ENCODE measurements around the gene RPL10.
A peak's percentile ranks its signal among the peaks of the same experiment; 100 is the strongest.

RPL10 gene

GRCh38 chrX:154401045-154401799 is 3.0 kb downstream of the RPL10 start:
- no peak for DNase-seq (ENCODE audit: low spot score)

DNA sequence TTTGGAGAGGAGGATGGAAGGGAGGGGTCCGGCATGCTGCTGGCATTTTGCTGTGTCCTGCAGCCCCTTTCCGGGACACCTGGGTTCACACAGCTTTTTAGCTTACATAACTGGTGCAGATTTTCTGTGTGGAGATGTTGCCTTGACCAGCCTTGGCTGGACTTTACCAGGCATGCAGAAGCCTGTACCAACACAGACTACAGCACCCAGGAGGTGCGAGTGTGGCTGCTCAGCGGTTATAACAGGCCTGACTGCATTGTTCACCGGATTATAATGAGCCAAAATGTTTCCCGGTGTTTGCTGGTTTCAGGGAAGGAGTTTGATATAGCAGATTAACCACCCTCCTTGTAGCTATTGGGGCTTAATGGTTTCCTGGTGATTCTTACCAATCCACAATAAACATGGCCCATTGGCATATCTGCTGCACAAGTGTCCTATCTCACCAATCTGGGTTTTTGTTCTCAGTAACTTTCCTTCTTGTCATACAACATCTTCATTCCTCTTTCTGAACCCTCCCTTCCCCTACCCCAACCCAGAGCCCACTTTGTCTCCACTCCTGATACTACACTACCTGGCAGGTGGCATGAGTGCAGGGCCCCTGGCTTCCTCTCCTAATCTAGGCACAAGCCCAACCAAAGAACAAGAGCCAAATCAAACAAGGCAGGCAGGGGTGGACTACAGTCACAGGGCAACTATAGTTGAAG is 3.9 kb downstream of the RPL10 start:
- no peak for DNase-seq (ENCODE audit: low spot score)

DNA sequence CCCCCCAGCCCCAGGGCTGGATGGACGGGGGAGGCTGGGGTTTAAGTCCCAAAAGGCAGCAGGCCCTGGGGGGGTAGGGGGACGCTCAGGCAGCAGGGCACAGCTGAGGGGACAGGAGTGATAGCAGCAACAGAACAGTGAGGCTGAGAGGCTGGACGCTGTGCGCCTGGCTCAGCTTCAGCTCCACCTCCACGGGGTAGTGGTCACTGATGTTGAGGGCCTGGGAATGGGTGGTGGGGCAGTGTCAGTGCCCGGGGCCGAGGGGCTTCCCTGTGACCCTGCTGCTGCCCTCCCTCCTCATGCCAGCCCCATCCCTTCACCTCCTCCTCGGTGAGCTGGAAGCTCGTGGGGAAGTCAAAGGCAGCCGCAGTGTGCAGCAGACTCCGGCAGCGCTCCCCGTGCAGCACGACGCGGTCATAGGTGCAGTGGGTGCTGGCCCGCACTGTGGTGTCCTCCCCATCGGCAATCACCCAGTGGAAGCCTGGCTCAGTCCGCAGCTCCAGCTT is 4.5 kb downstream of the RPL10 start:
- DNase-seq (ENCODE audit: low spot score): no peak

DNA sequence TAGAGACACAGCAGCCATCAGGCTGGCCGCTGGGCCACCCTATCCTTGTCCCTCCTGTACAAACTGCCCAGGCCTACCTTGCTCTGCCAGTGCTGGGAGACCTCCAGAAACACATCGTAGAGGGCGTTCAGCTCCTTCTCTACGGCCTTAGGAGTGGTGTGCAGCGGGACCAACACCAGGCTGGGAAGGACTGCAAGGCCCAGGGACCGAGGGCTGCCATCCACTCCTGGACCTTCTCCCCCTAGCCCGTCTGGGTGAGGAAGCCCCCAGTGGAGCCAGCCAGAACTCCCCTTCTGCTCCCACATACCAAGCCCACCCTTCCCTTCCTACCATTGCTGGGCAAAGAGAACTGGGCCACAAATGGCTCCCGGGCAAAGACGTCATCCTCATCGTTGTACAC is 5.0 kb downstream of the RPL10 start:
- DNase-seq (ENCODE audit: low spot score): no peak

- DNase-seq (ENCODE audit: low spot score): no peak
These were observed 5.7 kb downstream of the RPL10 start for GRCh38 chrX:154403858-154404257.

GRCh38 chrX:154404625-154405192 is 6.5 kb downstream of the RPL10 start:
- DNase-seq (ENCODE audit: low spot score): no peak

GRCh38 chrX:154408659-154409221 is 10.6 kb downstream of the RPL10 start:
- DNase-seq (ENCODE audit: low spot score): no peak

DNA sequence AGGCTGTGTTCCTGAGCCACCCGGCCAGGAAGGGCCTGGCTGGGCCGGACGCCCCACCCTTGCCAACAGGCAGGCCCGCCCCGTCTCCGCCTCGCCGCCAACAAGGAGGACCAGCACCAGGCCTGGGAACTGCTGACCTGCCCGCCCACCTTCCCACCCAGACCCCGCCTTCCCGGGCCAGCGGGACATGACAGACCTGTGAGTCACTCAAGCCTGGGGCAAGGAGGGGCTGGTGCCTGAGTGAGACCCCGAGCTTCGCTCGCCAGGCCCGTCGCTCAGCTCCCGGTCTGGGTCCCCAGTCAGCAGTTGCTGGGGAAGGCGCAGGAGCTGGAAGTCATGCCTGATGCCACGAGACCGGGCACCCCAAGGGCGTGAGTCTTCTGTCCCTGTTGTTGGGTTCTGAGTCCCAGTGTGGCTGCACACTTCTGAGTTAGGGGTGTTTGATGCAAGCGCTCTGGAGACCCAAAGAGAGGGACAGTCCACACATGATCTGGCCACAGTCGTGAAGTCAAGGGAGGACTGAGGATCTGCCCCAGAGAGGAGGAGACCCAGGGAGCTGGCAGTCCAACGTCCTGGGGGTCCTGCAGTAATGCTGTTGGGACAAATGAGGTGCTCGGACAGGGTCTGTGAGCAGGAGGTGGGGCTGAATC is 11.2 kb downstream of the RPL10 start, which contains the start of gene DNASE1L1:
DNASE1L1 (minus strand) TSS at position 33 of the 650 bp plus-strand sequence. CDS start 3,686 bp downstream, outside the sequence.
- DNase-seq (ENCODE audit: low spot score): peak; percentile 79

- DNase-seq (ENCODE audit: low spot score): no peak
These were observed 13.8 kb downstream of the RPL10 start for GRCh38 chrX:154411981-154412340.

DNA sequence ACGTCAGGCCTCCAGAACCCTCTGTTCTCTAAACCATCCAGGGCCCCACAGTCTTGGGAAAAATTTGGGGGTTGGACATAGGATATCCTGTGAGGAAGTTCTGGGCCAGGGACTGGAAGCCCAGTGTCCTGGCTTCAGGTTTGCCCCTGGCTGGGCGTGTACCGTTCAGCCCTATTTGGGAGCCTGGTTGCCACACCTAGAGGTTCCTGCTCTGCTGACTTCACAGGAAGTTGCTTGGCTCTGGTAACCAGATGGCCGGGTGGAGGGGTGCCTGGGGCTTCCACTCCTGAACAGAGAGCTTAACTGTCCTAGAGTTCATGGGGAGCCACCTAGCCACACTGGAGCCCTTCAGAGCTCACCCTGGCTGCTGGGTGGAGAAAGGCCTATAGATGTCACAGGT is 14.3 kb downstream of the RPL10 start:
- DNase-seq (ENCODE audit: low spot score): no peak

DNA sequence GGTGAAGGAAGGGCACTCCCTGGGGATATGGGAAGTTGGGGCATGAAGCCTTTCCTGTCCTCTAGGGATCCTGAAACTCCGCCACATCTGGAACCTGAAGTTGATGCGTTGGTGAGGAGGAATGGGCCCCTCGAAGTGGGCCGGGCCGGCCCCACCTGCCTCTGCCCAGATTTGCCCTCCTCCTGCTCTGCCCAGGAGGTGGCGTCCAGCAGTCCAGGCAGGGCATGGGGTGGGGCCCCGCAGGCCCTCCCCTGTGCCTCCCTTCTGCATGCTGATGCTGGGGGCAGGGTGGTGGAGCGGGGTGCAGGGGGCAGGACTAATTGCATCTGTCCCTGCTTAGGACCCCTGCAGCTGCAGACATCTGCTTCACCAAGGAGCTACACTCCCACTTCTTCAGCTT is 15.0 kb downstream of the RPL10 start:
- no peak for DNase-seq (ENCODE audit: low spot score)

DNA sequence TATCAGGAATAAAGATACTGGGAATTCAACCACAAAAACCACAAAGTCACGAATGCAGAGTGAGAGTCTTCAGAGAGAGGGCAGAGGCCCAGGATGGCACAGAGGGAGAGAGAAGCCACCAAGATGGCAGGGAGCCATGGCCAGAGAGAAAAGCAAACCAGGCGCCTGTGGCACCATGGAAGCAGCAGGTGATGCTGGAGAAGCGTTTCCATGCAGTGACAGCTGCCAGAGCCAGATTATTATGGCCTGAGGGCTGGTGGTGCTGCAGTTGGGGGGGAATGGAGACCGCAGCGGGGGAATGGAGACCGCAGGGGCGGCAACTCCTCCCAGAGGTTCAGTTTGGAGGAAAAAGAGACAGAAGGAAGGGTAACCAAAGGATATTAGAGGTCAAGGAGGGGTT is 19.0 kb downstream of the RPL10 start:
- DNase-seq (ENCODE audit: low spot score): no peak

DNA sequence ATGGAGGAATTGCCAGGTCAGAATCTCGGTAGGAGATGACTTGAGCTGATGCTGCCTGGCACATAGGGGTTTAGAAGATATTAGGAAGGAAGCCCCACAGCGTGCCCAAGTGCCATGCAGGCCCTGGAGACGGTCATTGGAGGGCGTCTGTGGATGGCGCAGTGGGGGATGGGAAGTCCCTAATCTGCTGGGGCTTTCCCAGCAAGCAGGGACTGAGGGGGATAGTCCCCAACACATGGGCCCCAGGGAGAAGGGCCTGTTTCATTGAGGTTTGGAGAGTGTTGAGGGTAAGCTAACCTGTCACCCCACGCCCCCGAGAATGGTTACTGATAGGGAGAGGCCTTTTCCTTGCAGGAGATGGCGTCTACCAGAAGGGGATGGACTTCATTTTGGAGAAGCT is 21.0 kb downstream of the RPL10 start:
- DNase-seq (ENCODE audit: low spot score): no peak

DNA sequence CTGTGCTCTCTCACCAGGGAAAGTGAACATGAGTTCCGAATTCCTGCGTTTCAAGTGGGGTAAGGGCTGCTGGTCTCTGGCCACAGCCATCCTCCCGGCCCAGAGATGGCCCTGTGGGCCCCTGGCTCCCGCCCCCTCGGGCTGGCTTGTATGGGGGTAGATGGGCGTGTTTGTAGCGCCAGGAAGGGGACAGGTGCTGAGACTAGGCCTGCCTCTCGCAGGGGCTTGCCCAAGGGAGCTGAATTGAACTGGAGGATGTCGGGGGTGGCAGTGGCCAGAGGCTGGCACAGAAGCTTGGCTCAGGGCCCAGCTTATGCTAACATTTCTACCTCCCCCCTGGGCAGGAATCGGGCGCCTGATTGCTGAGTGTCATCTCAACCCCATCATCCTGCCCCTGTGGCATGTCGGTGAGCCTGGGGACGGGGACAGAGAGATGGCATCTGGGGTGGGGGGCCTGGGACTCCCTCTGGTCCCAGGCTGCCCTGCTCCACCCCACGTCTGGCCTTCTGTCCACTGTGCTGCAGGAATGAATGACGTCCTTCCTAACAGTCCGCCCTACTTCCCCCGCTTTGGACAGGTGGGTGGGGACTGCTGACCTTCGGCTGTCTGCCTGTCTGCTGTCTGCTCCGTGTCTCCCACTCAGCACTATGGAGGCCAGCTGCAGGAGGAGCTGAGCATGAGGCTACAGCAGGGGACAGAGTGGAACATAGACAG is 21.7 kb downstream of the RPL10 start:
- no peak for DNase-seq (ENCODE audit: low spot score)

DNA sequence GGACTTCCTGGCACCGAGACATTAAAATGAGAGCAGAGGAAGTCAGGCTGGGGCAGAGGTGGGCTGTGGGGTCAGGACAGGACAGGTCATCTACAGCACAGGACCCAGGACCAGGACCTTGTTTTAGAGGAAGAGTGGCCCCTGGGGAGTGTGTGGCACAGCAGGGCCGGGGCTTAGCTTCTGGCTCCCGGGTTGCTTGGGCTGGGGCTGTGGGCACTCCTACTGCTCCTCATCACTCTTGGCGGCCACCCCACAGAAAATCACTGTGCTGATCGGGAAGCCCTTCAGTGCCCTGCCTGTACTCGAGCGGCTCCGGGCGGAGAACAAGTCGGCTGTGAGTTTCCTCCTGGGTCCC is 22.2 kb downstream of the RPL10 start:
- DNase-seq (ENCODE audit: low spot score): no peak

DNA sequence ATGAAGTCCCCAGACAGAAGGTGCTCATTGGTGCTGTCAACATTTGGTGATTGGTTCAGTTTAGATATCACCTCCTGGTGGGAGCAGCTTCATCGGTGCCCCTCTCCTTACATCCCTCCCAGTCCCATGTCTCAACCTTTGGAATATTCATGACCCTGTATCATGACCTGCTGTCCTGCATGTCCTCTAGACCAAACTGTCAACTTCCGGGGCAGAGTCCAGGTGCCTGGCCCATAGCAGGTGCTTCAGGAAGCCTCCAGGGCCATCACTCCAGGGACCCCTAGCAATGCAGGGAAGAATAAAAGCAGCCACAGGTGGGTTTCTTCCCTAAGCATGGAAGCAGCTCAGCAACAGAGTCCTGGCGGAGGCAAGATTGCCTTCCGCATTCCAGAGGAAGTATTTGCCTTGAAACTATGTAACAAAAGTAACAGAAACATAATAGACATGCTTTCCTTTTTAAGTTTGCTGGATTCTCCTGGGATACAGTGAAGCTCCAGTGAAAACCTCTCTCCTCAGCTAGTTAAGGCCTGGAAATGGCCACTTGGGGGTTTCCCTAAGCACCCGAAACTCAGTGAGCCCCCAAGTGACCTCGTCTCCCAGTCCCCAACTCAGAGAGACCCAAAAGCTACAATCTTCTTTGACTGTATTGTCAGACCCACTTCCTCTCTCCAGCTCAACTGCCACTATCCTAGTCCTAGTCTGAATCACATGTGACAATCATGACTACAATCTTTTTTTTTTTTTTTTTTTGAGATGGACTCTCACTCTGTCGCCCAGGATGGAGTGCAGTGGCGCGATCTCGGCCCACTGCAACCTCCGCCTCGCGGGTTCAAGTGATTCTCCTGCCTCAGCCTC is 29.0 kb downstream of the RPL10 start:
- DNase-seq (ENCODE audit: low spot score): no peak

DNA sequence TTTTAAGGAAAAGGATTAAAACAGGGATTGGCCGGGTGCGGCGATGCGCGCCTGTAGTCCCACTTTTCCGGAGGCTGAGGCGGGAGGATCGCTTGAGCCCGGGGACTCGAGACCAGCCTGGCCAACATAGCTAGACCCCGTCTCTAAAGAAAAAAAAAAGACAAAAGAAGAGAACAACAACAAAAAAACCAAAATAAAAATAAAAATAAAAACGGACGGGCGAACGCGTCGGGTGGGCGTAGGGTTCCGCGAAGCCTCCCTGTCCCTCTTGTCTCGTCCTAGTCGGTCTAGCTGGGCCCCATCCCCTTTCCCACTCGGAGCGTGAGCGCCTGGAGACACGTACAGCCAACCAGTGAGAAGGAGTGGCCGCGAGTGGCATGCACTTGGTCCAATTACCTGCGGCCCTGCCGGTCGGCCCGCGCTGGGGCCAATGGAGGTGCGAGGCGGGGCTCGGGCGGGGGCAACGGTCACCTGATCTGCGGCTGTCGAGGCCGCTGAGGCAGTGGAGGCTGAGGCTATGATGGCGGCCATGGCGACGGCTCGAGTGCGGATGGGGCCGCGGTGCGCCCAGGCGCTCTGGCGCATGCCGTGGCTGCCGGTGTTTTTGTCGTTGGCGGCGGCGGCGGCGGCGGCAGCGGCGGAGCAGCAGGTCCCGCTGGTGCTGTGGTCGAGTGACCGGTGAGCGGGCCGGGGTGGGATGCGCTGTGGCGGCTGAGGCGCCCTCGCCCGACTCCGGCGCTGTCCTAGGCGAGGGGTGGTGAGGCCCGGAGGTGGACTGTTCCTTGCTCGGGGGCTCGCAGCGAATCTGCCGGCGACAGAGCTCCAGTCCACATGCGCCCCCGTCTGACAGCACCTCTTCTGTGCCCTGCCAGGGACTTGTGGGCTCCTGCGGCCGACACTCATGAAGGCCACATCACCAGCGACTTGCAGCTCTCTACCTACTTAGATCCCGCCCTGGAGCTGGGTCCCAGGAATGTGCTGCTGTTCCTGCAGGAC is 30.3 kb downstream of the RPL10 start, which contains the start of gene ATP6AP1:
ATP6AP1 (plus strand) TSS at position 502 of the 996 bp plus-strand sequence; CDS start at position 518, 16 bp downstream.
- DNase-seq (ENCODE audit: low spot score): peak; percentile 87

DNA sequence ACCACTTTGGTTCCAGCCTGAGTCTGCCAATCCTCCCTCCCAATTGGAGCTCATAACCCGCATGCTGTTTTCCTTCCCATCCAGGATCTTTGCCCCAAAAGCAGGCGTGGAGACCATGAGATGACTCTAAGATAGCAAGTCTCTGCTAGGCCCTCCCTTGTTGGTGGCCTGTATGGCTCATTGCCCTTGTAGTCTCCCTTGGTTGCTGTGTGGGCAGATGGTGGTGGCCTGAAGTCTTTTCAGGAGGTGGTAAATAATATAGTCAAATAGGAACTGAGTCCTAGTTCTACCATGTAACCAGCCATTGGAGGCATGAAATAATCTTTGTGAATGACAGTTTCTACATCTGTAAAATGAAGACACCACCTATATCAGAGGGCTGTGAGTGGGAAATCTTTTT is 31.5 kb downstream of the RPL10 start:
- DNase-seq (ENCODE audit: low spot score): no peak

GRCh38 chrX:154430479-154430878 is 32.3 kb downstream of the RPL10 start:
- DNase-seq (ENCODE audit: low spot score): no peak

All from LoVo (cell line).